Keratinocyte (primary cell): Measurements from ENCODE around the gene PGGT1B. TPM values are rescaled to one million over a fixed set of nuclear protein-coding genes. Genes with fewer than 3 reads are reported as not detected.

Source experiments
- DNase-seq: peaks from one replicate; pipeline ENCODE4 v3.0.0-alpha.2; 2011; ENCODE audit warnings: low read depth, missing footprints, low spot score
- FAIRE-seq: peaks from 2 replicates; lab custom pipeline; 2011; peaks lifted over from hg19 to GRCh38; lab: Jason Lieb, UNC
- H2AFZ ChIP-seq: 2 replicates; pipeline ENCODE4 v1.6.0; 2012; ENCODE audit warnings: low read length, control low read depth, inconsistent platforms; ENCODE audit not compliant: control insufficient read depth
- H3K27ac ChIP-seq: 2 replicates; pipeline ENCODE4 v1.5.1; 2011; ENCODE audit warnings: low read length; ENCODE audit not compliant: control insufficient read depth, insufficient read depth
- H3K27me3 ChIP-seq: 3 replicates; pipeline ENCODE4 v1.6.0; 2011; ENCODE audit warnings: low read length; ENCODE audit not compliant: control insufficient read depth, insufficient read depth; ENCODE audit errors: extremely low read depth
- H3K36me3 ChIP-seq, 2 experiments: 2 replicates in 1 of 2; 3 replicates in 1 of 2; pipeline ENCODE4 v1.5.1; 2011; ENCODE audit warnings: low read length in 2 of 2, mild to moderate bottlenecking in 1 of 2; ENCODE audit not compliant: control insufficient read depth in 2 of 2, insufficient read depth in 2 of 2; ENCODE audit errors: extremely low read depth in 1 of 2
- H3K4me1 ChIP-seq: 3 replicates; pipeline ENCODE4 v1.5.1; 2011; ENCODE audit warnings: low read length; ENCODE audit not compliant: control insufficient read depth, insufficient read depth; ENCODE audit errors: extremely low read depth
- H3K4me2 ChIP-seq: 3 replicates; pipeline ENCODE4 v1.6.0; 2011; ENCODE audit warnings: low read depth, low read length; ENCODE audit not compliant: control insufficient read depth, insufficient read depth; ENCODE audit errors: extremely low read depth
- H3K4me3 ChIP-seq, 3 experiments: fragments of 200-600 bp in 1 of 3; sonication (generic) in 1 of 3; 2 replicates in 2 of 3; 3 replicates in 1 of 3; pipeline ENCODE4 v1.5.1; 2011 to 2016; ENCODE audit warnings: low read length in 3 of 3, mild to moderate bottlenecking in 3 of 3, control low read depth in 2 of 3, inconsistent platforms in 1 of 3, low read depth in 1 of 3, mixed read lengths in 1 of 3, mixed run types in 1 of 3, moderate library complexity in 1 of 3; ENCODE audit not compliant: control insufficient read depth in 2 of 3, insufficient read depth in 2 of 3; ENCODE audit errors: extremely low read depth in 1 of 3
- H3K79me2 ChIP-seq: 2 replicates; pipeline ENCODE4 v1.6.0; 2012; ENCODE audit warnings: low read length; ENCODE audit not compliant: control insufficient read depth, insufficient read depth
- H3K9ac ChIP-seq: 3 replicates; pipeline ENCODE4 v1.6.0; 2011; ENCODE audit warnings: low read length; ENCODE audit not compliant: control insufficient read depth, insufficient read depth; ENCODE audit errors: extremely low read depth
- H3K9me1 ChIP-seq: 3 replicates; pipeline ENCODE4 v1.6.0; 2011; ENCODE audit warnings: low read length; ENCODE audit not compliant: control insufficient read depth, insufficient read depth; ENCODE audit errors: extremely low read depth
- H3K9me3 ChIP-seq: 2 replicates; pipeline ENCODE4 v1.5.1; 2012; ENCODE audit warnings: low read depth, low read length; ENCODE audit not compliant: control insufficient read depth
- H4K20me1 ChIP-seq: 3 replicates; pipeline ENCODE4 v1.6.0; 2011; ENCODE audit warnings: low read length; ENCODE audit not compliant: control insufficient read depth, insufficient read depth; ENCODE audit errors: extremely low read depth
- EZH2 ChIP-seq: IDR thresholded peaks from one replicate; pipeline ENCODE4 v1.6.1; 2012; ENCODE audit warnings: inconsistent platforms, mild to moderate bottlenecking, low read length, moderate library complexity
- dilution Hi-C: fragments of 300-500 bp; cut with MboI; formaldehyde crosslinking; loops from one replicate; pipeline ENCODE4 v1.7.0; 2020; ENCODE audit warnings: low sequenced_read_pairs; ENCODE audit not compliant: extremely low pct_ligation_motif_present
- polyA plus RNA-seq, 5 experiments: library from polyadenylated mRNA; depleted of rRNA in 3 of 5; stranded (reverse) in 3 of 5; stranded (forward) in 1 of 5; unstranded in 1 of 5; fragments of >200 nt; gene quantifications; 1 replicate in 1 of 5; 2 replicates in 3 of 5; 3 replicates in 1 of 5; pipeline versions ENCODE4 v1.2.1 to v1.2.3, GENCODE V29; 2011 to 2012; ENCODE audit warnings: missing spikeins in 2 of 5, low read depth in 1 of 5, low replicate concordance in 1 of 5
- TF ChIP-seq, protein P1 (sequence below), 3 experiments: IDR thresholded peaks in 1 of 3; conservative IDR thresholded peaks in 1 of 3; optimal IDR thresholded peaks in 1 of 3; 2 replicates in 2 of 3; 3 replicates in 1 of 3; pipeline versions ENCODE3 to v1.5.1; 2011; ENCODE audit warnings: low read length in 3 of 3, mild to moderate bottlenecking in 3 of 3, moderate library complexity in 2 of 3, control low read depth in 1 of 3, inconsistent platforms in 1 of 3; ENCODE audit not compliant: insufficient read depth in 2 of 3; ENCODE audit errors: extremely low read depth in 1 of 3

The PGGT1B gene
- polyA plus RNA-seq, 1 donor (not counting 4 experiments of a cell fraction or from before 2014, with no cell fraction given), result 5.5 TPM

DNA sequence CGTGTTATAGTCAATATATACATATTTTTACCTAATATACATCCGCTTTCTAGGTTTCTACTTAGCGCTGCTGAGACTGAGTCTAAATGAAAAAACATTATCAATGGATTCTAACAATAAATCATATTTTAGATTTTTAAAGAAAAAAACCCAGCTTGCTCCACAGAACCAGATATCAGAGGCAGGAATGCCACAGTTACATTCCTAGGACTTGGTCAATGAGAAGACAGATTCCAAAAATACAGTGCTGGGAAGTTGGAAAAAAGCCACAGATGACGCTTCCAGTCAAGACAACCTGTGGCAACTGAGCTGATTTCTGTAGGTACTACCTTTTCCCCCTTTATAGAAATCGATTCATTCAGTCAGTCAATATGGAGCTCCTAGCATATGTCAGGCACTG lies 34.4 kb upstream of the PGGT1B start:
- Histone ChIP-seq H3K4me2 (peak overlapping the region; percentile 57), H2AFZ (no peak overlapping the region), H3K9ac (no peak overlapping the region), H3K36me3 (no peaks in the 10 kb centered on the region), H3K9me3 (no peaks in the 10 kb centered on the region), H3K27me3 (no peaks in the 10 kb centered on the region), H3K79me2 (peaks cover 6% of the 10 kb centered on the region), H3K4me3 (no peak overlapping the region), H3K9me1 (no peaks in the 10 kb centered on the region), H4K20me1 (no peaks in the 10 kb centered on the region), H3K4me1 (peaks cover 2% of the 10 kb centered on the region), H3K27ac (no peak overlapping the region)
- dilution Hi-C loops, result no loop called here
- TF ChIP-seq, protein P1, sequence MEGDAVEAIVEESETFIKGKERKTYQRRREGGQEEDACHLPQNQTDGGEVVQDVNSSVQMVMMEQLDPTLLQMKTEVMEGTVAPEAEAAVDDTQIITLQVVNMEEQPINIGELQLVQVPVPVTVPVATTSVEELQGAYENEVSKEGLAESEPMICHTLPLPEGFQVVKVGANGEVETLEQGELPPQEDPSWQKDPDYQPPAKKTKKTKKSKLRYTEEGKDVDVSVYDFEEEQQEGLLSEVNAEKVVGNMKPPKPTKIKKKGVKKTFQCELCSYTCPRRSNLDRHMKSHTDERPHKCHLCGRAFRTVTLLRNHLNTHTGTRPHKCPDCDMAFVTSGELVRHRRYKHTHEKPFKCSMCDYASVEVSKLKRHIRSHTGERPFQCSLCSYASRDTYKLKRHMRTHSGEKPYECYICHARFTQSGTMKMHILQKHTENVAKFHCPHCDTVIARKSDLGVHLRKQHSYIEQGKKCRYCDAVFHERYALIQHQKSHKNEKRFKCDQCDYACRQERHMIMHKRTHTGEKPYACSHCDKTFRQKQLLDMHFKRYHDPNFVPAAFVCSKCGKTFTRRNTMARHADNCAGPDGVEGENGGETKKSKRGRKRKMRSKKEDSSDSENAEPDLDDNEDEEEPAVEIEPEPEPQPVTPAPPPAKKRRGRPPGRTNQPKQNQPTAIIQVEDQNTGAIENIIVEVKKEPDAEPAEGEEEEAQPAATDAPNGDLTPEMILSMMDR (optimal IDR thresholded peaks at IDR 0.05 in 1 of 3, IDR thresholded peaks at IDR 0.05 in 1 of 3, conservative IDR thresholded peaks at IDR 0.05 in 1 of 3; ENCODE audit: extremely low read depth in 1 of 3, insufficient read depth in 2 of 3, low read length in 3 of 3), result no peak
- TF ChIP-seq EZH2, result no peak
- no peak for FAIRE-seq
- no peak for DNase-seq

DNA sequence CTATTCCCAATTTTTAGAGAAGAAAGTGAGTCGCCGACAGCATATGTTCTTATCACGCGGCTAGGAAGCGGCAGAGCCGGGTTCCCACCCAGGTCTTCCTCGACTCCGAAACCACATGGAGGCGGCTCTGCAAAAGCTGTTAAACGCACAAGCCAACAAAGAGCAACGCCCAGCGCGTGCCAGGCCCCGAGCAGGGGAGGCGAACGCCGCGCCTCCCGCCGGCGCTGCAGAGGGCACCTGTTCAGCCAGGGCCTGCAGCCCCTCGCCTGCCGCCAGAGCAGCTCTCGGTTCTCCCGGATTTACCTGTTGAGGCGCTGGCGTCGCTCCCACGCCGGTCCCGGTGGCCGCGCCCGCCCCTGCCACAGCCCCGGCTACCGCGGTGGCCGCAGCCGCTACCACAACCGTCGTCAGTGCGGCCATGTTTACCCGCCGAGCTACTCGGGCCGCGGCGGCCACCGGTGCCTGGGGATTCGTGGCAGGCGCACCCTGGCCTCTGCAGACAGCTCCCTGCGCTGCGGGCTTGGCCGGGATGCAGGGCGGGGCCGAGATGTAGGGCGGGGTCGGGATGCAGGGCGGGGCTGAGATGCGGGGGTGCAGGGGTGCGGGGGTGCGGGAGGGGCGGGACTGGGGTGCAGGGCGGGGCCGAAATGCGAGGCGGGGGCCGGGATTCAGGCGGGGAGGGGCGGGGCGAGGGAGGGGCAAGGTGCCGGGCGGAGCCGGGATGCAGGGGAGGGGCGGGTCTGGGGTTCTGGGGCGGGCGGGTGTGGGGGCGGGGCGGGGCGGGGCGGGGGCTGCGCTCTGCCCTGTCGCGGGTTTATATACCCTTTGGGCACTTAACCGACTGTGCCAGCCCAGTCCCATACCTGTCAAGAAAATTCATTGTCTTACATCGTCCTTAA lies 33.7 kb upstream of the PGGT1B start, which contains the start of gene CCDC112:
Gene CCDC112 (minus strand): TSS at position 531 of the 899 bp plus-strand sequence. CDS start 111 bp downstream, at position 420.
- H3K9me3 ChIP-seq, result no peaks in the 10 kb centered on the region
- H4K20me1 ChIP-seq, result no peaks in the 10 kb centered on the region
- H3K79me2 ChIP-seq, result peaks cover 6% of the 10 kb centered on the region
- peak within 1 kb of the TSS; percentile 34 for H3K27ac ChIP-seq
- dilution Hi-C loops, result no loop called here
- peaks cover 2% of the 10 kb centered on the region for H3K4me1 ChIP-seq
- DNase-seq, result peak; percentile 15
- TF ChIP-seq, protein P1 (optimal IDR thresholded peaks at IDR 0.05 in 1 of 3, IDR thresholded peaks at IDR 0.05 in 1 of 3, conservative IDR thresholded peaks at IDR 0.05 in 1 of 3; ENCODE audit: extremely low read depth in 1 of 3, insufficient read depth in 2 of 3, low read length in 3 of 3), result no peak
- no peak for TF ChIP-seq EZH2
- peak within 1 kb of the TSS; percentile 94 for H3K4me2 ChIP-seq
- no peaks in the 10 kb centered on the region for H3K36me3 ChIP-seq
- no peaks in the 10 kb centered on the region for H3K27me3 ChIP-seq
- H3K9me1 ChIP-seq, result no peaks in the 10 kb centered on the region
- FAIRE-seq, result no peak
- H3K9ac ChIP-seq, result peak within 1 kb of the TSS; percentile 81
- H3K4me3 ChIP-seq, result peak within 1 kb of the TSS; percentile 83 to 94 (median 89)
- H2AFZ ChIP-seq, result peak within 1 kb of the TSS; percentile 97
